Upper lobe of left lung (tissue), 6 donors: ENCODE measurements around the gene CYP3A4. TPM values are rescaled to one million over a fixed set of nuclear protein-coding genes. Genes with fewer than 3 reads are reported as not detected.
"Not testable (repeated sequence)": the region's sequence is repeated elsewhere in the genome, so short reads cannot be mapped to it uniquely, and the experiment has no call there.

Experiments
- ATAC-seq, 2 donors: fragments of 200-7000 bp; cut with Tn5 transposase; one replicate each; pipeline ENCODE4 v1.9.1; 2022; ENCODE audit warnings: mild to moderate bottlenecking in 2 of 2, moderate library complexity in 2 of 2; ENCODE audit not compliant: low FRiP score in 2 of 2
- DNase-seq, 2 donors: peaks; one replicate each; pipeline ENCODE4 v3.0.0-alpha.2; 2019 to 2020
- H3K27ac ChIP-seq, 4 donors: fragments of 200-600 bp; sonication (generic); one replicate each; pipeline ENCODE4 v1.5.1; 2016 to 2019
- H3K27me3 ChIP-seq, 4 donors: fragments of 200-600 bp; sonication (generic); one replicate each; pipeline ENCODE4 v1.5.1; 2017 to 2019
- H3K36me3 ChIP-seq, 4 donors: fragments of 200-600 bp; sonication (generic); one replicate each; pipeline ENCODE4 v1.5.1; 2016 to 2019
- H3K4me1 ChIP-seq, 4 donors: fragments of 200-600 bp; sonication (generic); one replicate each; pipeline ENCODE4 v1.5.1; 2018 to 2019
- H3K4me3 ChIP-seq, 4 donors: fragments of 200-600 bp; sonication (generic); one replicate each; pipeline ENCODE4 v1.5.1; 2017 to 2019; ENCODE audit warnings: mild to moderate bottlenecking in 2 of 4, moderate library complexity in 1 of 4
- H3K9me3 ChIP-seq, 4 donors: fragments of 200-600 bp; sonication (generic); one replicate each; pipeline ENCODE4 v1.5.1; 2018 to 2019
- EP300 ChIP-seq, 4 donors: sonication (generic); formaldehyde crosslinking; IDR thresholded peaks; one replicate each; pipeline ENCODE4 v1.5.1; 2017; ENCODE audit warnings: antibody characterized with exemption in 4 of 4, control low read depth in 2 of 4
- POLR2A ChIP-seq, 4 donors: fragments of 450-650 bp; IDR thresholded peaks; one replicate each; pipeline ENCODE4 v1.5.1; 2016 to 2017; ENCODE audit warnings: antibody characterized with exemption in 4 of 4, mild to moderate bottlenecking in 2 of 4
- POLR2AphosphoS5 ChIP-seq, 2 donors: sonication (generic); formaldehyde crosslinking; IDR thresholded peaks; one replicate each; pipeline ENCODE4 v1.5.1; 2017; ENCODE audit warnings: antibody characterized with exemption in 2 of 2
- WGBS, 2 donors: methylation state at CpG; one replicate each; pipeline ENCODE4 v1.1.5; 2017 to 2018; 5-methylcytosine and 5-hydroxymethylcytosine counted together
- total RNA-seq, 6 donors: library from RNA; depleted of rRNA in 4 of 6; stranded (reverse); fragments of >200 nt in 4 of 6; gene quantifications; one replicate each; pipeline versions ENCODE4 v1.1.0 to v1.2.1, GENCODE V29; 2016 to 2021
- TF ChIP-seq, protein P1 (sequence below), 6 experiments: fragments of 450-650 bp in 4 of 6; fragments of 200-600 bp in 2 of 6; sonication (generic) in 2 of 6; IDR thresholded peaks; one replicate each; pipeline ENCODE4 v1.5.1; 2016 to 2019; ENCODE audit warnings: antibody characterized with exemption in 6 of 6
- donor health status: DM: no; HTN: no; CAD: no; lungs with moderate emphysema.
- donor health status: DM: no; HTN: yes; CAD: no; lungs with severe emphysema.

Gene CYP3A4
- total RNA-seq, 6 donors from 2014 or later, result 0.34 to 1.5 (median 0.46) TPM; not detected in 3

GRCh38 chr7:99798972-99799371 lies 15.0 kb upstream of the CYP3A4 start:
- H3K4me3 ChIP-seq, result no peak overlapping the region
- peaks cover 0 to 3% (median 0%) of the 10 kb centered on the region in 4 donors for H3K9me3 ChIP-seq
- 94 to 97% methylated on average over 2 of the region's 2 CpGs for WGBS, 2 donors
- no peaks in the 10 kb centered on the region for H3K4me1 ChIP-seq
- ATAC-seq (no peak), DNase-seq (no peak)
- no peak overlapping the region for H3K27ac ChIP-seq
- no peaks in the 10 kb centered on the region for H3K27me3 ChIP-seq
- TF ChIP-seq POLR2AphosphoS5 (IDR thresholded peaks at IDR 0.05) (no peak), POLR2A (IDR thresholded peaks at IDR 0.05) (no peak), EP300 (IDR thresholded peaks at IDR 0.05) (no peak)
- TF ChIP-seq, protein P1, sequence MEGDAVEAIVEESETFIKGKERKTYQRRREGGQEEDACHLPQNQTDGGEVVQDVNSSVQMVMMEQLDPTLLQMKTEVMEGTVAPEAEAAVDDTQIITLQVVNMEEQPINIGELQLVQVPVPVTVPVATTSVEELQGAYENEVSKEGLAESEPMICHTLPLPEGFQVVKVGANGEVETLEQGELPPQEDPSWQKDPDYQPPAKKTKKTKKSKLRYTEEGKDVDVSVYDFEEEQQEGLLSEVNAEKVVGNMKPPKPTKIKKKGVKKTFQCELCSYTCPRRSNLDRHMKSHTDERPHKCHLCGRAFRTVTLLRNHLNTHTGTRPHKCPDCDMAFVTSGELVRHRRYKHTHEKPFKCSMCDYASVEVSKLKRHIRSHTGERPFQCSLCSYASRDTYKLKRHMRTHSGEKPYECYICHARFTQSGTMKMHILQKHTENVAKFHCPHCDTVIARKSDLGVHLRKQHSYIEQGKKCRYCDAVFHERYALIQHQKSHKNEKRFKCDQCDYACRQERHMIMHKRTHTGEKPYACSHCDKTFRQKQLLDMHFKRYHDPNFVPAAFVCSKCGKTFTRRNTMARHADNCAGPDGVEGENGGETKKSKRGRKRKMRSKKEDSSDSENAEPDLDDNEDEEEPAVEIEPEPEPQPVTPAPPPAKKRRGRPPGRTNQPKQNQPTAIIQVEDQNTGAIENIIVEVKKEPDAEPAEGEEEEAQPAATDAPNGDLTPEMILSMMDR (IDR thresholded peaks at IDR 0.05), result no peak
- H3K36me3 ChIP-seq, result no peaks in the 10 kb centered on the region

DNA sequence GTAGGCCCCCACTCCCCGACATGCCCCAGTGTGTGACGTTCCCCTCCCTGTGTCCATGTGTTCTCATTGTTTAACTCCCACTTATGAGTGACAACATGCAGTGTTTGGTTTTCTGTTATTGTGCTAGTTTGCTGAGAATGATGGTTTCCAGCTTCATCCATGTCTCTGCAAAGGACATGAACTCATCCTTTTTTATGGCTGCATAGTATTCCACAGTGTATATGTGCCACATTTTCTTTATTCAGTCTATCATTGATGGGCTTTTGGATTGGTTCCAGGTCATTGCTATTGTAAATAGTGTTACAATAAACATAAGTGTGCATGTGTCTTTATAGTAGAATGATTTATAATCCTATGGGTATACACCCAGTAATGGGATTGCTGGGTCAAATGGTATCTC lies 11.9 kb upstream of the CYP3A4 start:
- H3K36me3 ChIP-seq, H3K9me3 ChIP-seq, H3K27me3 ChIP-seq, H3K4me1 ChIP-seq, H3K4me3 ChIP-seq, H3K27ac ChIP-seq, DNase-seq, ATAC-seq: not testable (repeated sequence)
- 71 to 95% methylated on average over 2 of the region's 2 CpGs for WGBS, 2 donors

- WGBS, 2 donors, result 66 to 74% methylated on average over 12 of the region's 12 CpGs
- no peaks in the 10 kb centered on the region for H3K36me3 ChIP-seq
- H3K27me3 ChIP-seq, result no peaks in the 10 kb centered on the region
- H3K4me3 ChIP-seq, result no peak overlapping the region
- H3K9me3 ChIP-seq, result no peaks in the 10 kb centered on the region
- ATAC-seq (peak in 1 of 2 donors; percentile 19), DNase-seq (no peak)
- no peaks in the 10 kb centered on the region for H3K4me1 ChIP-seq
- no peak overlapping the region for H3K27ac ChIP-seq
- TF ChIP-seq, protein P1 (IDR thresholded peaks at IDR 0.05), result no peak
- TF ChIP-seq POLR2AphosphoS5 (IDR thresholded peaks at IDR 0.05) (no peak), POLR2A (IDR thresholded peaks at IDR 0.05) (no peak)
Observed at GRCh38 chr7:99794585-99795502, 10.9 kb upstream of the CYP3A4 start.

DNA sequence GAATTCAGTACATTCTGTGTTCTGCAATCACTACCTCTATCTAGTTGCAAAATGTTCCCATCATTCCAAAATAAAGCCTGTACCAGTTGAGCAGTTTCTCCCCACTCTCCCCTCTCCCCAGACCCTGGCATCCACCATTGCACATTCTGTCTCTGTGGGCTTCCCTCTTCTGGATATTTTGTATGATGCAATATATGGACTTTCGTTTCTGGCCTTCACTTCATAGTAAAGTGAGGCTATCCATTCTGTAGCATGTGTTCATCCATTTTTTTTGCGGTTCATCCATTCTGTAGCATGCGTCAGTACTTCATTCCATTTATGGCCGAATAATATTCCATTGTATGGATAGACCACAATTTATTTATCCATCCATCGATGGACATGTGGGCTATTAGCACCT lies 9.5 kb upstream of the CYP3A4 start:
- Histone ChIP-seq H3K27ac (no peak overlapping the region), H3K4me1 (no peaks in the 10 kb centered on the region), H3K36me3 (no peaks in the 10 kb centered on the region), H3K9me3 (no peaks in the 10 kb centered on the region), H3K27me3 (no peaks in the 10 kb centered on the region), H3K4me3 (no peak overlapping the region)
- DNase-seq, result no peak
- 93 to 94% methylated on average over 5 of the region's 5 CpGs for WGBS, 2 donors
- TF ChIP-seq POLR2A (IDR thresholded peaks at IDR 0.05) (no peak), POLR2AphosphoS5 (IDR thresholded peaks at IDR 0.05) (no peak), EP300 (IDR thresholded peaks at IDR 0.05) (no peak)
- TF ChIP-seq, protein P1 (IDR thresholded peaks at IDR 0.05), result no peak
- ATAC-seq, result no peak

GRCh38 chr7:99792967-99793366 lies 9.0 kb upstream of the CYP3A4 start:
- H3K36me3 ChIP-seq, result no peaks in the 10 kb centered on the region

More at GRCh38 chr7:99792967-99793366, 9.0 kb upstream of the CYP3A4 start:
- no peak for DNase-seq
- TF ChIP-seq EP300 (IDR thresholded peaks at IDR 0.05) (no peak), POLR2AphosphoS5 (IDR thresholded peaks at IDR 0.05) (no peak)
- WGBS, 2 donors, result 68 to 84% methylated on average over 4 of the region's 4 CpGs
- Histone ChIP-seq H3K9me3 (no peaks in the 10 kb centered on the region), H3K27ac (no peak overlapping the region), H3K4me1 (no peaks in the 10 kb centered on the region), H3K4me3 (no peak overlapping the region), H3K27me3 (no peaks in the 10 kb centered on the region)
- ATAC-seq, result no peak
